CD8-positive, alpha-beta memory T cell (primary cell): Measurements from ENCODE around the gene HS6ST2. TPM values are rescaled to one million over a fixed set of nuclear protein-coding genes. Genes with fewer than 3 reads are reported as not detected.

ENCODE experiments used
- CTCF ChIA-PET: fragments of 350-600 bp; sonication (Branson Sonifier 250); formaldehyde crosslinking; loops from one replicate; lab custom pipeline; 2021; ENCODE audit warnings: antibody characterized with exemption; lab: Charles Lee
- POLR2A ChIA-PET: fragments of 350-600 bp; sonication (Branson Sonifier 250); formaldehyde crosslinking; loops from one replicate; lab custom pipeline; 2021; ENCODE audit warnings: antibody characterized with exemption; lab: Charles Lee
- DNase-seq, 5 donors: peaks; one replicate each; pipeline versions ENCODE4 v3.0.0 to v3.0.0-alpha.2; 2020 to 2022; ENCODE audit warnings: mixed read lengths in 1 of 5
- H3K27ac ChIP-seq: one replicate; pipeline ENCODE4 v1.7.0; 2013; ENCODE audit warnings: low read depth, mild to moderate bottlenecking, low read length, moderate library complexity
- H3K27me3 ChIP-seq: 2 replicates; pipeline ENCODE4 v1.7.0; 2013; ENCODE audit warnings: low read length, mild to moderate bottlenecking; ENCODE audit not compliant: insufficient read depth, poor library complexity, severe bottlenecking
- H3K36me3 ChIP-seq: 2 replicates; pipeline ENCODE4 v1.7.0; 2013; ENCODE audit warnings: mild to moderate bottlenecking, low read length, moderate library complexity; ENCODE audit not compliant: insufficient read depth
- H3K4me1 ChIP-seq: 2 replicates; pipeline ENCODE4 v1.7.0; 2013; ENCODE audit warnings: mild to moderate bottlenecking, low read length, moderate library complexity; ENCODE audit not compliant: insufficient read depth
- H3K4me3 ChIP-seq: 2 replicates; pipeline ENCODE4 v1.7.0; 2013; ENCODE audit warnings: mild to moderate bottlenecking, low read length
- H3K9me3 ChIP-seq: 2 replicates; pipeline ENCODE4 v1.7.0; 2013; ENCODE audit warnings: mild to moderate bottlenecking, low read length
- H3K27ac Mint-ChIP-seq, 8 donors: one replicate each; pipeline ENCODE4 v1.8.0; 2020 to 2021; ENCODE audit warnings: mixed read lengths in 8 of 8, mild to moderate bottlenecking in 6 of 8, inconsistent platforms in 3 of 8, moderate library complexity in 3 of 8
- H3K27me3 Mint-ChIP-seq, 2 donors: one replicate each; pipeline ENCODE4 v1.8.0; 2020 to 2021; ENCODE audit warnings: mixed read lengths in 2 of 2, mild to moderate bottlenecking in 1 of 2, moderate library complexity in 1 of 2
- H3K36me3 Mint-ChIP-seq, 3 donors: one replicate each; pipeline ENCODE4 v1.8.0; 2020 to 2021; ENCODE audit warnings: mixed read lengths in 3 of 3, inconsistent platforms in 1 of 3, mild to moderate bottlenecking in 1 of 3
- H3K4me1 Mint-ChIP-seq, 3 donors: one replicate each; pipeline ENCODE4 v1.8.0; 2020 to 2021; ENCODE audit warnings: mixed read lengths in 3 of 3, inconsistent platforms in 1 of 3, mild to moderate bottlenecking in 1 of 3
- H3K4me3 Mint-ChIP-seq, 7 donors: one replicate each; pipeline ENCODE4 v1.8.0; 2020 to 2021; ENCODE audit warnings: mixed read lengths in 7 of 7, mild to moderate bottlenecking in 6 of 7, moderate library complexity in 4 of 7, inconsistent platforms in 2 of 7
- H3K9me3 Mint-ChIP-seq, 5 donors: one replicate each; pipeline ENCODE4 v1.8.0; 2020 to 2022; ENCODE audit warnings: mixed read lengths in 5 of 5, mild to moderate bottlenecking in 3 of 5, moderate library complexity in 2 of 5, inconsistent platforms in 1 of 5
- polyA plus RNA-seq: library from polyadenylated mRNA; unstranded; fragments of 300-500 nt; fragmentation: Illumina TruSeq; gene quantifications from one replicate; pipeline ENCODE4 v1.2.3, GENCODE V29; 2021
- total RNA-seq, 2 experiments: library from RNA; stranded (reverse); gene quantifications; one replicate each; pipeline ENCODE4 v1.2.3, GENCODE V29; 2021

The HS6ST2 gene
- total and polyA plus RNA-seq, 3 experiments from 2014 or later: 0.09 to 0.13 TPM; not detected in 1

DNA sequence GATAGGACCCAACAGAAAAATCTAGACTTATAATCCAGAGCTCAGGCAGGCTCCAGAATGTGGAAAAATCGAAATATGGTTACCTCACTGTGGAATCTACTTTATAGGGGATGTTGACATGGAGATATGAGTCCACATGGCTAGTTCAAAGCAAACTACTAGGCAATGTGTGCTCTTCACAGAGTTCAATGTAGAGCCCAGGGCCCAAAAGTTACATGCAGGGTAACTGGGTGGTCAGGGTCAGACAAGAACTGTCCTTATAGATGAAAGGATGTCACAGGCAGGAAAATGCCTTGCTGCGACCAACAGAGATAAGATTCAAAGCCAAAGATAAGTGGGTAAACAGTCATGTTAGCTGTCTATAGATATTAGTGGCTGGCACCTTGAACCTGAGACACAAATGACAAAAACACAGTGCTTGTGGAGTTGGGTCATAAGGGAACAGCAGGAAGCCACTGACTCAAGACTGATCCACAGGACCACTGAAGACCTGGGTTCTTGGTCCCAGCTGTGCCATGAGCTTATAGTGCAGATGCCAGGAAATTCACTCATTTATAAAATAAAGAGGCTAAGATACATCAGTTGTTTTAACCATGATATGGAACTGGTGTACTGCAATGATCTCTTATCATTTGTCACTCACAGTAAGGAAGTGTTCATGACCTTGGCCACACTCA, 367.9 kb downstream of the HS6ST2 start:
- no peak for DNase-seq
- Histone ChIP-seq H3K27me3 (no peaks in the 10 kb centered on the region), H3K27ac (no peak overlapping the region), H3K4me1 (no peaks in the 10 kb centered on the region), H3K9me3 (no peaks in the 10 kb centered on the region), H3K4me3 (no peak overlapping the region), H3K36me3 (no peaks in the 10 kb centered on the region)
- Mint-ChIP-seq H3K27me3 (peaks cover 0 to 9% of the 10 kb centered on the region in 2 donors), H3K27ac (no peak overlapping the region), H3K4me3 (no peak overlapping the region), H3K9me3 (no peaks in the 10 kb centered on the region), H3K36me3 (no peaks in the 10 kb centered on the region), H3K4me1 (no peaks in the 10 kb centered on the region)
- POLR2A ChIA-PET: no interaction called here
- CTCF ChIA-PET: no interaction called here

DNA sequence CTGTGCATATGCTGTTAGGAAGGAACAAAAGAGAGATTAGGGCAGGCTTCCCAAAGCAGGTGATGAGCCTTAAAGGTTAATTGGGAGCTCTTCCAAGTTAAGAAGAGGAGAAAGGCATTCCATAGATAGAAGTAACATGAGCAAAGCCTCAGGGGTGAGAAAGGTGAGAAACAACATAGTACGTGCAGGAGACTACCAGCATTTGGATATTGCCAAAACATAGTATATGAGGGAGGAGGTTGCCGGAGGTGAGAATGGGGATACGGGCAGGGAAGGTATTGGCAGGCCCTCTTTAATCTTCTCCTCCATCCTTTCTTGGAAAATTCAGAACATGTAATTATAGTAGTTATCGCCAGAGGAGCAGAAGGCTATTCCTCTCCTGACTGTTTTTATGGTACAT, 373.5 kb downstream of the HS6ST2 start:
- POLR2A ChIA-PET: interaction anchor here (0.6 to 0.7 kb wide), 2 partner anchors 11 to 294 kb away, joined by 3 to 8 read pairs; no protein-coding TSS in a partner anchor
- no peaks in the 10 kb centered on the region for H3K4me1 ChIP-seq

DNA sequence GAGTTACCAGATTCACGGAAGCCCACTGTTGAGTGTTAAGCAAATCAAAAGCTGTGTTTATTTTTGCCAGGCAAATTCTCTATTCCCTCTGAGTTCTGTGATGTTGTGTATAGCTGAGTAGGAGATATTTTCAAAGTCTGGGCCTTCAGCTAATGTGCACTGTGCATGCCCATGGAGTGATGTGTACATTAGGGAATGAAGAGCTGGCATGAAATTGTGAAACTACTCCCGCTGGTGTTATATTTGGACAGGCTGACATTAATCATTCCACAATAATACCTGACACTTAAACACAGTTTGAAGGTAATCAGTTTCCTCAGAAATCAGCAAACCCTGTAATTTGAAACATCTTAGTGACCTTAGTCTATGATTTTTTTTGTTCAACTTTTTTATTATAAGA, 381.5 kb downstream of the HS6ST2 start:
- H3K4me3 ChIP-seq: no peak overlapping the region
- CTCF ChIA-PET: no interaction called here
- no peaks in the 10 kb centered on the region for H3K36me3 ChIP-seq
- Mint-ChIP-seq H3K9me3 (no peaks in the 10 kb centered on the region), H3K27ac (no peak overlapping the region), H3K27me3 (peaks cover 0 to 13% of the 10 kb centered on the region in 2 donors), H3K4me1 (no peaks in the 10 kb centered on the region), H3K4me3 (no peak overlapping the region), H3K36me3 (no peaks in the 10 kb centered on the region)
- POLR2A ChIA-PET: no interaction called here
- no peak for DNase-seq
- H3K4me1 ChIP-seq: no peaks in the 10 kb centered on the region
- no peak overlapping the region for H3K27ac ChIP-seq
- no peaks in the 10 kb centered on the region for H3K9me3 ChIP-seq
- H3K27me3 ChIP-seq: no peaks in the 10 kb centered on the region

More for the DNA sequence above, 373.5 kb downstream of the HS6ST2 start:
- Histone ChIP-seq H3K9me3 (no peaks in the 10 kb centered on the region), H3K4me3 (no peak overlapping the region), H3K36me3 (no peaks in the 10 kb centered on the region), H3K27me3 (no peaks in the 10 kb centered on the region), H3K27ac (no peak overlapping the region)
- Mint-ChIP-seq H3K4me1 (no peaks in the 10 kb centered on the region), H3K36me3 (no peaks in the 10 kb centered on the region), H3K9me3 (no peaks in the 10 kb centered on the region), H3K27ac (no peak overlapping the region), H3K4me3 (no peak overlapping the region), H3K27me3 (peaks cover 0 to 13% of the 10 kb centered on the region in 2 donors)
- CTCF ChIA-PET: no interaction called here
- DNase-seq: no peak

Other genes starting within 250 kb of the HS6ST2 start
- not detected for gene USP26, start 138.5 kb upstream of the HS6ST2 start, total RNA-seq
- gene USP26, start 138.5 kb upstream of the HS6ST2 start, polyA plus RNA-seq: not detected